ENCODE measurements around the gene CCSER2.

The CCSER2 gene

GRCh38 chr10:84499846-84500245, 171.5 kb downstream of the CCSER2 start:
- no peaks in the 10 kb centered on the region for H3K36me3 ChIP-seq (ENCODE audit: insufficient read depth, low read length)
- H3K27ac ChIP-seq: no peak overlapping the region
- H3K9me3 ChIP-seq (ENCODE audit: low read depth, low read length): no peaks in the 10 kb centered on the region
- no peak for DNase-seq (ENCODE audit: low read depth, low spot score)
- H3K9ac ChIP-seq (ENCODE audit: insufficient read length): no peak overlapping the region
- H3K4me3 ChIP-seq: no peak overlapping the region
- TF ChIP-seq EZH2 (IDR thresholded peaks at IDR 0.05) (no peak), POLR2AphosphoS5 (IDR thresholded peaks at IDR 0.05; ENCODE audit: borderline replicate concordance, low read depth, low read length) (no peak), FOXP2 (optimal IDR thresholded peaks at IDR 0.05; ENCODE audit: control extremely low read depth, extremely low read length, insufficient read depth) (no peak)

DNA sequence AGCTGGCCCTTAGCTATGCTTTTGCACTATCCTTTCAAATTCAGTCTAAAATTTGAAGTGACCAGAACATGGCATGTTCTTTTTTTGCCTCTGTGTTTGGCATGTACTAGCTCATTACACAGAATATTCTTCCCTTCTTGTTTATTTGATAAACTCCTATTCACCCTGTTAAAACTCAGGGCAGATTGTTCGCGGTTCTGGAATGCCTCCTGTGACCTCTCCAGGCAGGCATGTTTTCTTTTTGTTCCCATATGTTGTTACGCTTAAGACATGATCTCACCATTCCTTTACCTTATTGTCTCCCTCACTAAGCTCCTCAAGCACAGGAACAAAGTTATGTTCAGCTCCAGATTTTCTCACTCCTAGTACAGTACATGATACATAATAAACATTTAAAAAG, 181.7 kb downstream of the CCSER2 start:
- no peak overlapping the region for H3K9ac ChIP-seq (ENCODE audit: insufficient read length)
- H3K27ac ChIP-seq: no peak overlapping the region
- TF ChIP-seq EZH2 (IDR thresholded peaks at IDR 0.05) (no peak), FOXP2 (optimal IDR thresholded peaks at IDR 0.05; ENCODE audit: control extremely low read depth, extremely low read length, insufficient read depth) (no peak), POLR2AphosphoS5 (IDR thresholded peaks at IDR 0.05; ENCODE audit: borderline replicate concordance, low read depth, low read length) (no peak)
- H3K36me3 ChIP-seq (ENCODE audit: insufficient read depth, low read length): no peaks in the 10 kb centered on the region
- no peaks in the 10 kb centered on the region for H3K9me3 ChIP-seq (ENCODE audit: low read depth, low read length)
- no peak for DNase-seq (ENCODE audit: low read depth, low spot score)
- H3K4me3 ChIP-seq: no peak overlapping the region

DNA sequence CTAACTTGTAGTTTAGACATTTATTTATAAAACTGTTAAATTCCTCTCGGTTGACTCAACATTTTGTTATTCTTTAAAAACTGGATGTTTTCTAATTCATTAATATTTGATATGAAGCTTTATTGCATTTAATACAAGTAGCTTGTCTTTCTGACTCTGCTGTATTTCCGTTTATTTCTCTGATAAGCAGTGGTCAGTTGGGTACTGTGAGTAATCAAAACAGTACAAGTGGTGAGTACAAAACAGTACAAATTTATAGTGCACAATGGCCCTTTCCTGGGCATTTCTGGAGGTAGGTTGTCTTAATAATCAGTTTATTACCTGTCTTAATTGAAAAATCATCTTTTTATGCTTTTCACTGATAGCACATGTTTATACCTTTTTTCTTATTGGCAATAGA, 182.7 kb downstream of the CCSER2 start:
- H3K9ac ChIP-seq (ENCODE audit: insufficient read length): no peak overlapping the region

GRCh38 chr10:84511709-84512285, 183.4 kb downstream of the CCSER2 start:
- H3K9me3 ChIP-seq (ENCODE audit: low read depth, low read length): no peaks in the 10 kb centered on the region
- no peak overlapping the region for H3K27ac ChIP-seq
- no peak overlapping the region for H3K4me3 ChIP-seq
- H3K36me3 ChIP-seq (ENCODE audit: insufficient read depth, low read length): no peaks in the 10 kb centered on the region
- TF ChIP-seq EZH2 (IDR thresholded peaks at IDR 0.05) (no peak), POLR2AphosphoS5 (IDR thresholded peaks at IDR 0.05; ENCODE audit: borderline replicate concordance, low read depth, low read length) (no peak), FOXP2 (optimal IDR thresholded peaks at IDR 0.05; ENCODE audit: control extremely low read depth, extremely low read length, insufficient read depth) (no peak)
- DNase-seq (ENCODE audit: low read depth, low spot score): no peak
- no peak overlapping the region for H3K9ac ChIP-seq (ENCODE audit: insufficient read length)

More for the DNA sequence above, 182.7 kb downstream of the CCSER2 start:
- H3K9me3 ChIP-seq (ENCODE audit: low read depth, low read length): no peaks in the 10 kb centered on the region
- no peak overlapping the region for H3K4me3 ChIP-seq
- no peak for DNase-seq (ENCODE audit: low read depth, low spot score)
- H3K36me3 ChIP-seq (ENCODE audit: insufficient read depth, low read length): no peaks in the 10 kb centered on the region
- TF ChIP-seq POLR2AphosphoS5 (IDR thresholded peaks at IDR 0.05; ENCODE audit: borderline replicate concordance, low read depth, low read length): no peak
- TF ChIP-seq FOXP2 (optimal IDR thresholded peaks at IDR 0.05; ENCODE audit: control extremely low read depth, extremely low read length, insufficient read depth): no peak
- TF ChIP-seq EZH2 (IDR thresholded peaks at IDR 0.05): no peak
- H3K27ac ChIP-seq: no peak overlapping the region

GRCh38 chr10:84517554-84517953, 189.2 kb downstream of the CCSER2 start:
- Histone ChIP-seq H3K36me3 (ENCODE audit: insufficient read depth, low read length) (no peaks in the 10 kb centered on the region), H3K4me3 (no peak overlapping the region), H3K27ac (no peak overlapping the region), H3K9me3 (ENCODE audit: low read depth, low read length) (no peaks in the 10 kb centered on the region), H3K9ac (ENCODE audit: insufficient read length) (no peak overlapping the region)
- TF ChIP-seq EZH2 (IDR thresholded peaks at IDR 0.05): no peak
- no peak for TF ChIP-seq POLR2AphosphoS5 (IDR thresholded peaks at IDR 0.05; ENCODE audit: borderline replicate concordance, low read depth, low read length)
- no peak for TF ChIP-seq FOXP2 (optimal IDR thresholded peaks at IDR 0.05; ENCODE audit: control extremely low read depth, extremely low read length, insufficient read depth)
- DNase-seq (ENCODE audit: low read depth, low spot score): no peak

- TF ChIP-seq EZH2 (IDR thresholded peaks at IDR 0.05): no peak
- no peak for TF ChIP-seq FOXP2 (optimal IDR thresholded peaks at IDR 0.05; ENCODE audit: control extremely low read depth, extremely low read length, insufficient read depth)
- no peak for TF ChIP-seq POLR2AphosphoS5 (IDR thresholded peaks at IDR 0.05; ENCODE audit: borderline replicate concordance, low read depth, low read length)
- Histone ChIP-seq H3K4me3 (no peak overlapping the region), H3K9me3 (ENCODE audit: low read depth, low read length) (no peaks in the 10 kb centered on the region), H3K9ac (ENCODE audit: insufficient read length) (no peak overlapping the region), H3K36me3 (ENCODE audit: insufficient read depth, low read length) (no peaks in the 10 kb centered on the region), H3K27ac (no peak overlapping the region)
- no peak for DNase-seq (ENCODE audit: low read depth, low spot score)
Measured at GRCh38 chr10:84519235-84519634, 190.8 kb downstream of the CCSER2 start.

- H3K9ac ChIP-seq (ENCODE audit: insufficient read length): no peak overlapping the region
- TF ChIP-seq POLR2AphosphoS5 (IDR thresholded peaks at IDR 0.05; ENCODE audit: borderline replicate concordance, low read depth, low read length) (no peak), EZH2 (IDR thresholded peaks at IDR 0.05) (no peak), FOXP2 (optimal IDR thresholded peaks at IDR 0.05; ENCODE audit: control extremely low read depth, extremely low read length, insufficient read depth) (no peak)
- no peaks in the 10 kb centered on the region for H3K9me3 ChIP-seq (ENCODE audit: low read depth, low read length)
- H3K27ac ChIP-seq: no peak overlapping the region
- no peak for DNase-seq (ENCODE audit: low read depth, low spot score)
- no peaks in the 10 kb centered on the region for H3K36me3 ChIP-seq (ENCODE audit: insufficient read depth, low read length)
- H3K4me3 ChIP-seq: no peak overlapping the region
Measured at GRCh38 chr10:84521013-84521412, 192.6 kb downstream of the CCSER2 start.

DNA sequence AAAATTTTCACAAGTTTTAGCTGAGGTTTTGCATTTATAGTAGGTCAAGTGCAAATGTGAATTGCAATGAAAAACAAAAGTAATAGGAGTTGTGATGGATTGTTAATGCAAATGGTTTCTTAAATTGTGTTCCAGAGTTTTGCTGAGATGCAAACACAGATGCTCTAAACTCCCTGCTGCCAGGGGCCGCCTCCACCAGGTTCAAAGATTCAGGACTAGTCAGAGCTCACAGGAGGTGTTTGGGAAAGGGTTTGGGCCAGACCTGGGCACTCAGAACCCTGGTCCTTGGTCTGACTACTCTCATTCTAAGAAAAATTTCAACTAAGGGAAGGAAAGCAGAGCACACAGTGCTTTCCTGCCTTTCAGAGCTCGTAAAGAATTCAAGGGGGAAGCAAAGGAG, 193.1 kb downstream of the CCSER2 start:
- Histone ChIP-seq H3K36me3 (ENCODE audit: insufficient read depth, low read length) (no peaks in the 10 kb centered on the region), H3K4me3 (no peak overlapping the region), H3K27ac (no peak overlapping the region), H3K9me3 (ENCODE audit: low read depth, low read length) (no peaks in the 10 kb centered on the region), H3K9ac (ENCODE audit: insufficient read length) (no peak overlapping the region)
- TF ChIP-seq EZH2 (IDR thresholded peaks at IDR 0.05): no peak
- no peak for TF ChIP-seq POLR2AphosphoS5 (IDR thresholded peaks at IDR 0.05; ENCODE audit: borderline replicate concordance, low read depth, low read length)
- TF ChIP-seq FOXP2 (optimal IDR thresholded peaks at IDR 0.05; ENCODE audit: control extremely low read depth, extremely low read length, insufficient read depth): no peak
- no peak for DNase-seq (ENCODE audit: low read depth, low spot score)

Measured in SK-N-MC (cell line).